Activated T-cell treated with anti-CD3 and anti-CD28 coated beads for 24 hours (primary cell): Measurements from ENCODE around the gene SPATA9.

Experiments
- DNase-seq: peaks from one replicate; pipeline ENCODE4 v3.0.0-alpha.2; 2020; ENCODE audit warnings: low read depth

SPATA9 gene, protein sequence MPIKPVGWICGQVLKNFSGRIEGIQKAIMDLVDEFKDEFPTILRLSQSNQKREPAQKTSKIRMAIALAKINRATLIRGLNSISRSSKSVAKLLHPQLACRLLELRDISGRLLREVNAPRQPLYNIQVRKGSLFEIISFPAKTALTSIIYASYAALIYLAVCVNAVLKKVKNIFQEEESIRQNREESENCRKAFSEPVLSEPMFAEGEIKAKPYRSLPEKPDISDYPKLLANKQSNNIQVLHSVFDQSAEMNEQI

DNA sequence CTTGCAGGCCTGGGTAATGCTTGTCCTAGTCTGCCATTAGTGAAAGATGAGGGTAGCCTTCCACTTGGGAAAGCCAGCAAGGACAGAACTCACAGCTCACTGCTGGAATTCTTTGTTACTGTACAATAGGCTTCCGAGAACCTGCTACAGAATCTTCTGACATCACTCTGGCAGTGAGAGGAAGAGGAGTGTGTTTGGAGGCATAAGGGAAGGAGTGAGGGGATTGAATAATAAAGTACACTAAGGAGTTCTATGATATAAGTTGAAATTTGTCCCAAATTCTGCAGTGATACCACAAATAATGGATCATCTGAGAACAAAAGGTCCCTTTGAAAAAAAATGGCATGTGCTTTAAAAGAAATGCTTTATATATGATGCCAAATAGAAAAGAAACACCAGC lies at the start of gene SPATA9:
SPATA9 (minus strand) TSS at position 101 of the 400 bp plus-strand sequence. CDS start 137 bp downstream, outside the sequence.
- no peak for DNase-seq

DNA sequence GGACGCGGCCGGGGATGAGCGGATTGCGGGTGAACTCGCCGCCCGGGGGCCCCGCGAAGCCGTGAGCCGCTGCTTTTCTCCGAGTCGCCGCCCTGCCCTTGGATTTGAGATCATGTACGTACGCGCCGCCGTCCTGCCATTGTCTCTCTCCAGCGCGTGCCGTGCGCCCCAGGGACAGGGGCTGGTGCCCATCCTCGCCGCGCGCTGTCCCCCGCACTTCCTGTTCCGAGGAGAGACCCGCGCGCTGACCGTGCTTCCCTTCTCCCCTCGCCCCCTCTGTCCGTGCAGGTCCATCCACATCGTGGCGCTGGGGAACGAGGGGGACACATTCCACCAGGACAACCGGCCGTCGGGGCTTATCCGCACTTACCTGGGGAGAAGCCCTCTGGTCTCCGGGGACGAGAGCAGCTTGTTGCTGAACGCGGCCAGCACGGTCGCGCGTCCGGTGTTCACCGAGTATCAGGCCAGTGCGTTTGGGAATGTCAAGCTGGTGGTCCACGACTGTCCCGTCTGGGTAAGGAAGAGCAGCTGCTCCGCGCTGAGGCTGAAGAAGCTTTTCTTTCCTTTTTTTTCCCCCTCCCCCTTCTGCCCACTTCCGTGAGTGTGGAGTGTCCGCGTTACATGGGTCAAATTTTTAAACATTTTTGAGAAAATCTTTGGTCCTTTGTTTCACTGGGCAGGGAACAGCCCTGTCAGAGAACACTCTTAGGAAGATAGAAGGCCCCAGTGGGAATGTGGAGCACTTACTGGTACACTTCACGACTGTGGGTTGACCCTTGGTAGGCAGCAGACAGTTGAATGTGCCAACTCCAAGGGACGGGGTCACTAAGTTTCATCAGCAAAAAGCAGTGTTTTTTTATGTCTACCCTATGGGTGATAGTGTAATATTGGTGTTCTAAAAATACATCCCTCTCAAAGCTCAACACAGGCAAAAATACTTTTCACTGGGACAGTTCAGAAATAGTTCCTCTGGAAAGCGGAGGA lies 49.1 kb upstream of the SPATA9 start:
- no peak for DNase-seq

- no peak for DNase-seq
These were observed 48.2 kb upstream of the SPATA9 start, which contains the start of gene RHOBTB3 for GRCh38 chr5:95730730-95731570. Gene RHOBTB3 (plus strand): TSS chr5:95731336. CDS start chr5:95731683, 347 bp downstream.

DNA sequence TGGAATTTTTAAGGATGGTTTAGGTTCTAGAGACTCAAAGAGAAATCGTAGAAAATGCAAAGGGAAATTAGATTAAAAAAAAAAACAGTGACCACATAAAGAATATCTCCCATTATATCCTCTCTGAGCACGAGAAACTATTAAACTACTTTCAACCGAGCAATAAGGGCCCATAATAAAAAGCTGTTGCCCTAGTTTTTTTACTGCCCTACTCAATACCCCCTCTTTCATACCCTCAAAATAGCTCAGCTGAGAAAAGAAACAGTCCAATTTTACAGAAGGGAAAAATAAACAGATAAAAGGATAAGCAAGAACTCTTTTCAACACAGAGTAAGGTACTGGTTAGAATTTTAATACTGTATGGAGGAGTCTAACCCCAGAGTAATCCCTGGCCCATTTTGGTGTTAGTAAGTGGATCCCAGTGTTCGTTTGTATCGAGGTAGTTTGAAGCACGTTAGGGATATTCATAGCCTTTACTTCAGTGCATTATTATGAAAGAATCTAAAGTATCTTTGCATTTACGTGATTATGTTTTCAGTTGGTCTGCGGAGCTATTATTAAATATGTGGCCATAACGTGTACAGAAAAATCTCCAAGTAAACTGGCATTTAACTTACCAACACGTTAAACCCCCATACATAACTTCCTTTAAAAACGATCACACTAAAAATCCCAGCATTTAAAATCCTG lies 47.4 kb upstream of the SPATA9 start:
- no peak for DNase-seq

- no peak for DNase-seq
These were observed 46.6 kb upstream of the SPATA9 start for GRCh38 chr5:95729115-95730010.

DNA sequence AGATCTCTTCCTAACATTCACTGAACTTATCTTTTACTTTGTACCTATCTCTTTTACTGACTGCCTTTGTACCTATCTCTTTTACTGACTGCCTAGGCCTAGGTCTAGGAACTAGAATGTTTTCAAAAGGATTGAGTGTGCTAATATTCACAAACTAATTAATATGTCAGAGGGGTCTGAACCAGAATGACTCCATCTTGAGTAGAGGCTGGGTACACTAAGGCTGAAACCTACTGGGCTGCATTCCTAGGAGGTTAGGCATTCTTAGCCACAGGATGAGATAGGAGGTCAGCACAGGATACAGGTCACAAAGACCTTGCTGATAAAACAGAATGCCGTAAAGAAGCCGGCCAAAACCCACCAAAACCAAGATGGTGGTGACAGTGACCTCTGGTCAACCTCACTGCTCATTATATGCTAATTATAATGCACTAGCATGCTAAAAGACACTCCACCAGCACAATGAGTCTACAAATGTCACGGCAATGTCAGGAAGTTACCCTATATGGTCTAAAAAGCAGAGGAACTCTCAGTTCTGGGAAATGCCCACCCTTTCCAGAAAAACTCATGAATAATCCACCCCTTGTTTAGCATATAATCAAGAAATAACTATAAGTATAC lies 45.8 kb upstream of the SPATA9 start:
- DNase-seq: no peak

- no peak for DNase-seq
These were observed 45.0 kb upstream of the SPATA9 start for GRCh38 chr5:95727764-95728191.

DNA sequence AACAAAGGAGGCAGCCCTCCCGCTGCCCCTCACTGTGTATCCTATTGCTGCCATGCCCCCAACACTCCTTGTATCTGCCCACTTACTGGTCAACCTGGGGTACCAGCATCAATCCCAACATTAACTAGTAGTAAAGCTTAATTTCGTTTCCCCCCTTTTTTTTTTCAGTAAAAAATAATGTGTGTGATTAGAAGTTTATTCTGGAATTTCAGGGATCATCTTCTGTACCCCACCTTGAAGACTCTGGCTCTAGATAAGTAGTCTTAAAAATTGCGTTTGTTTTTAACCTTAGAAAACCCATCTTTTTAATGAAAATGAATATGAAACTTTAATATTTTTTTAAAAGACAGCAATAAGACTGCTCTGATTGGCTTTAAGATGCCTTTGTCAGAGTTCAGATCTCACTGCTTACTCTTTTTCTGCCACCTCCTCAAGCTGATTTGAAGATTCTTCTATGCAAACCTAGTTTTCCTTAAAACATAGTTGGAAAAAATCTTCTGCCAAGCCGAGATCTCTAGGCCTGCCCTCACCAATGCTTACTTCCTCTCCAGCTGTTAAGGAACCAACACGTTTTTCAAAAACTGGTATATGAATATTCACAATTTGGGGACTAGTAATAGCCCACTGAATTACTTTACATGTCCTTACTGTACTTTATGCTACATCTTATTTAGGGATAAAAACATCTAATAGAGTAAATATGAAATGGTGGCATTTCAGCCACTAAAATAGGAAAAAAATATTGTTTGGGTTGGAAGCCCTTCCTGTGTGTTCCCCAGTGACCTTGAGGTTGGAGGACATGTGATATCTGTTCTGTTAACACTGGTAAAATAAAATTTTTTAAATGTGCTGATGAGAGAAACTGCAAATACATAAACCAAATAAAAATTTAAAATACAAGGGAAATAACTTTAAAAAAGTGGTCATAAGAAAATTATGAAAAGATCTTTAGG lies 44.3 kb upstream of the SPATA9 start:
- DNase-seq: no peak

GRCh38 chr5:95725937-95726810 lies 43.4 kb upstream of the SPATA9 start:
- DNase-seq: no peak

- no peak for DNase-seq
These were observed 42.5 kb upstream of the SPATA9 start for GRCh38 chr5:95725071-95725820.

DNA sequence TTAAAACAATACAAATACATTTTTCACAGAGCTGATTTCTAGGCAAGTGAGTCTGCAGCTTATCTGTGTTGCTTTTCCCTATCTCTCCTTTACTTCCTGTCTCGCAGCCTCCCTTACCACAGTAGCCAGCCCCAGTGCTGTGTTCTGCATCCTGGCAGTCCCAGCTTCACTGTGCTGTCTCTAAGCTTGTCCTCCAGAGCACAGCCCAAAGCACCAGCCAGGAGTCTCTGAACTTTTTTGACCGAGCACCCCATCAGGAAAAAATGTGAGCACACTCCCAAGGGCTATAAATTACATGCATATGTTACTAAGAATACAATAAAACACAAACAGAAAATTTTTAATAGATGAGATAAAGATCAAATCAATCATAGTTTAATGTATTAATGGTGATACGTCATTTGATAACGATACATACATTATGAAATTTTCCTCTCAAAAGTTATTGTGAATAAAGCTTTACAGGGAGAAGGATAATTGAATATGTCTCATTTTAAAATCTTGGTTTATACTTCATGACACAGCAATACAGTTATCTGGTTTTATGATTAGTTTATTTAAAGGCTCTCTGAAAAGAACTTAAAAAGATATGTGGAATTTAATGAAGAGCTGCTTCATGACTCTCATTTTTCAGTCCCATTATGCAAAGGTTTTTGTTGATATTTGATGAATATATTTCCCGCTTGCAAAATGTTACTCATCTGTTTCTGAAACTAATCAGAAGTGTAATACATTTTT lies 41.0 kb upstream of the SPATA9 start:
- no peak for DNase-seq

DNA sequence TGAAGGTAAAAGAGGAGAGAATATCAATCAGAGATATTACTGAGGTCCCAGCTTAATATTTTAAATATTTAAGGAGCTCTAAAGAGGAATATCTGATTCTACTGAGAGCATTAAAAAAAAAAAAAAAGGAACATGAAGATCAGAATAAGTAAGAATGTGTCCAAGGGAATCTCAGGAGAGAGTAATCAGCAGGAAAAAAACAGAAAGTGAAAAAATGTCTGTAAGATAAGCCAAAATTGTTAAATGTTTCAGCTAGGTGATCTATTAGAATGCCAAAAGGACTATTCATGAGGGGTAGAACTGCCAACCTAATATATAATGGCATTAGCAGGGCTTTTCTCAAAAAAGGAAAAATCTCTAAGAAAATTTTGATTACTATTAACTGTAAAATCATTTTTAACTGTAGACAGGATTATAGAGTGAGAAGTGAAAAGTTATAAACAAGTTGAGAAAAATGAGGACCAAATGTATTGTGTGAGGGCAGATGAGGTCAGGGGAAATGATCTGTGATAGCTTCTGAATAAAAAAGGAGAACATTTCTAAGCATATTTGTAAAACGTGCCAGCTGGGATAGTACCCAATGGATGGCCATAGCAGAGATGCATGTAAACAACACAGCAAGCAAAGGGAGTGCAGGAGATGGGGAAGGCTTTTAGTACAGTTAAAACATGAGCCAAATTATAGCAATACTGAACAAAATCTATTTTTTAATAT lies 38.9 kb upstream of the SPATA9 start:
- no peak for DNase-seq

DNA sequence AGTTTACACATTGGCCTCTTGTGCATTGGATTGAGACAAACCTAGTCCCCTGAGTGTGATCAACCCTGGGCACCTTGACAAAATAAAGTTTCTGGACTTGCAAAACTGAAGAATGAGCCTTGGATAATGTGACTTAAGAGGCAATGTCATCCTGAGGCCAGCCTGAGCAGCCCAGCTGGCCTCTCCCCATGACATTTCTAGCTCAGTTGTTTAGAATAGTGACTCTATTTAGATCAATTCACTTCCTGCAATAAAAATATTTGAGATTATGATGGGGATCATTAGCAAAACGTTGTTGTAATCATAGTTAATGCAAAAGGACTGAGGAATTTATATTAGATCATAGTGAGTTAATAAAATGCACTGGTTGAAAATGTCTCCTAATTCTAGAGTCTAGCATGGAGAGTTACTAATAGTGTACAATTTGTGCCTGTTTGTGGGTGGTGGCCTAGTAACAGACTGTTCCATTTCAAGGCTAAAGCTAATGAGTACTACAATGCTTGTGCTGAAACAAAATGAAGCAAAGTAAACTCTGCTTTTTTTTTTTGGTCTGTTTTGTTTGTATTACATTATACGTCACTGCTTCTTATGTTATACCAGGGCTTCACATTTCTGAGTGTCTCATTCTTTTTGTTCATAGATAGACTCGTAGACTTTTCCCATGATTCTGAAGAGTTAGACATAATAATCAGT lies 37.4 kb upstream of the SPATA9 start:
- no peak for DNase-seq

DNA sequence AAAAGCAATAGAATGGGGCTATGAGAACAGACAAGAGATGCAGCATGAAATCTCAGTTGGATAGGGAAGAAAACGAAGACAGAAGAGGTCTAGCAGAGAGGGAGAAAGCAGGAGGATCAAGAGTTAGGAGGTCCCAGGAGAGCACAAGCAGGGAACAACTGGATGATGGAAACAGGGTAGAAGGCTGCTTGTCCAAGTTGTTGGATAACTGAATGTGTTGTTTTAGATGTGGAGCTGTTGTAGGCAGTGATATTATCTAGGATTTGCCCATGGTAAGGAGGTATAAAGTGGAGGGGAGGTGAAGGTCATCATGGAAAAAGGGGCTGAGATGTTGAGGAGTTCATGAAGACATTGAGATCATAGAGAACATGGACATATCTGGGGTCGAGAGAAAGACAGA lies 35.9 kb upstream of the SPATA9 start:
- no peak for DNase-seq

GRCh38 chr5:95718203-95718602 lies 35.4 kb upstream of the SPATA9 start:
- no peak for DNase-seq
